SHP77 treated with DMSO at 0.1 percent for 48 hours (cell line): ENCODE measurements around the gene ACTG2.
"Not testable (repeated sequence)": the region's sequence is repeated elsewhere in the genome, so short reads cannot be mapped to it uniquely, and the experiment has no call there.

Experiments
- DNase-seq: peaks from one replicate; lab custom pipeline; 2025; lab: John Stamatoyannopoulos, UW

The ACTG2 gene

GRCh38 chr2:73937103-73937885, 44.5 kb downstream of the ACTG2 start:
- DNase-seq = no peak

GRCh38 chr2:73937899-73938298, 45.1 kb downstream of the ACTG2 start:
- no peak for DNase-seq

- DNase-seq = no peak
Measured at GRCh38 chr2:73938718-73939352, 46.0 kb downstream of the ACTG2 start.

GRCh38 chr2:73939419-73939818, 46.6 kb downstream of the ACTG2 start:
- no peak for DNase-seq

- DNase-seq = not testable (repeated sequence)
Measured at GRCh38 chr2:73940066-73940465, 47.3 kb downstream of the ACTG2 start.

- no peak for DNase-seq
Measured at GRCh38 chr2:73942664-73943063, 49.9 kb downstream of the ACTG2 start.

- no peak for DNase-seq
Measured at GRCh38 chr2:73944714-73945113, 51.9 kb downstream of the ACTG2 start.

- DNase-seq = no peak
Measured at GRCh38 chr2:73946215-73946614, 53.4 kb downstream of the ACTG2 start.

- DNase-seq = no peak
Measured at GRCh38 chr2:73946666-73947065, 53.9 kb downstream of the ACTG2 start.

GRCh38 chr2:73947412-73948018, 54.7 kb downstream of the ACTG2 start:
- no peak for DNase-seq

GRCh38 chr2:73949802-73950201, 57.0 kb downstream of the ACTG2 start:
- DNase-seq = no peak

GRCh38 chr2:73952499-73953446, 60.0 kb downstream of the ACTG2 start:
- DNase-seq = no peak

GRCh38 chr2:73956218-73956865, 63.5 kb downstream of the ACTG2 start:
- DNase-seq = no peak

- no peak for DNase-seq
Measured at GRCh38 chr2:73961274-73961673, 68.5 kb downstream of the ACTG2 start.

GRCh38 chr2:73961823-73962615, 69.2 kb downstream of the ACTG2 start:
- no peak for DNase-seq

GRCh38 chr2:73962798-73963197, 70.0 kb downstream of the ACTG2 start:
- DNase-seq = no peak

- DNase-seq = no peak
Measured at GRCh38 chr2:73963385-73964120, 70.7 kb downstream of the ACTG2 start.

- DNase-seq = no peak
Measured at GRCh38 chr2:73964223-73964622, 71.4 kb downstream of the ACTG2 start.

GRCh38 chr2:73965053-73965452, 72.2 kb downstream of the ACTG2 start:
- DNase-seq = no peak

- DNase-seq = no peak
Measured at GRCh38 chr2:73968357-73968937, 75.6 kb downstream of the ACTG2 start.
